GM18951 (cell line): ENCODE data around the gene PADI1.

Experiments
- POLR2A ChIP-seq: IDR thresholded peaks from 4 replicates; pipeline ENCODE4 v1.6.1; 2011; ENCODE audit warnings: mild to moderate bottlenecking; ENCODE audit not compliant: insufficient read length, insufficient read depth; ENCODE audit errors: extremely low read depth
- in situ Hi-C: fragments of 300-500 bp; cut with MboI; formaldehyde crosslinking; loops from one replicate; pipeline ENCODE4 v1.12.0; 2022; ENCODE audit warnings: low sequenced_read_pairs, mixed read lengths, inconsistent platforms; ENCODE audit not compliant: unreplicated experiment

PADI1 gene

GRCh38 chr1:17204546-17205440 is at the start of gene PADI1:
PADI1 (plus strand) TSS chr1:17205128; CDS start chr1:17205218, 90 bp downstream.
- in situ Hi-C loops, result no loop called here

GRCh38 chr1:17155257-17155920 is 49.5 kb upstream of the PADI1 start:
- in situ Hi-C loops, result no loop called here
- TF ChIP-seq POLR2A, result no peak

More at GRCh38 chr1:17204546-17205440, at the start of gene PADI1:
- no peak for TF ChIP-seq POLR2A

- no peak for TF ChIP-seq POLR2A
- in situ Hi-C loops, result no loop called here
These were observed 48.8 kb upstream of the PADI1 start for GRCh38 chr1:17156108-17156507.

- TF ChIP-seq POLR2A, result no peak
- in situ Hi-C loops, result no loop called here
These were observed 46.0 kb upstream of the PADI1 start for GRCh38 chr1:17158961-17159360.

- in situ Hi-C loops, result no loop called here
- no peak for TF ChIP-seq POLR2A
These were observed 43.7 kb upstream of the PADI1 start for GRCh38 chr1:17161137-17161740.

GRCh38 chr1:17161926-17162800 is 42.8 kb upstream of the PADI1 start:
- in situ Hi-C loops, result no loop called here
- TF ChIP-seq POLR2A, result no peak

- in situ Hi-C loops, result no loop called here
- no peak for TF ChIP-seq POLR2A
These were observed 42.0 kb upstream of the PADI1 start for GRCh38 chr1:17162941-17163340.

- in situ Hi-C loops, result no loop called here
- TF ChIP-seq POLR2A, result no peak
These were observed 41.6 kb upstream of the PADI1 start for GRCh38 chr1:17163371-17163770.

- no peak for TF ChIP-seq POLR2A
- in situ Hi-C loops, result no loop called here
These were observed 40.9 kb upstream of the PADI1 start for GRCh38 chr1:17163789-17164666.

GRCh38 chr1:17165823-17166222 is 39.1 kb upstream of the PADI1 start:
- no peak for TF ChIP-seq POLR2A
- in situ Hi-C loops, result no loop called here

- in situ Hi-C loops, result no loop called here
- no peak for TF ChIP-seq POLR2A
These were observed 37.7 kb upstream of the PADI1 start for GRCh38 chr1:17167041-17167785.
